Lung (tissue), 12 donors: ENCODE results near the gene ACAD11. TPM values are rescaled to one million over a fixed set of nuclear protein-coding genes. Genes with fewer than 3 reads are reported as not detected.
A peak's percentile ranks its signal among the peaks of the same experiment; 100 is the strongest.

Experiments
- ATAC-seq: fragments of 200-7000 bp; cut with Tn5 transposase; one replicate; pipeline ENCODE4 v1.9.1; 2020; ENCODE audit warnings: moderate number of reproducible peaks; ENCODE audit not compliant: insufficient read depth, low FRiP score
- DNase-seq, 3 donors: peaks; one replicate each; pipeline ENCODE4 v3.0.0-alpha.2; 2013 to 2017
- H3K27ac ChIP-seq, 2 donors: one replicate each; pipeline ENCODE4 v1.5.1; 2013; ENCODE audit warnings: mild to moderate bottlenecking in 2 of 2, moderate library complexity in 2 of 2, control low read depth in 1 of 2, inconsistent platforms in 1 of 2, low read depth in 1 of 2, low read length in 1 of 2
- H3K27me3 ChIP-seq, 3 donors: one replicate each; pipeline ENCODE4 v1.5.1; 2013; ENCODE audit warnings: low read length in 2 of 3; ENCODE audit not compliant: control insufficient read depth in 3 of 3, insufficient read depth in 3 of 3
- H3K36me3 ChIP-seq, 4 donors: one replicate each; pipeline ENCODE4 v1.5.1; 2013; ENCODE audit warnings: low read length in 4 of 4, mild to moderate bottlenecking in 1 of 4, moderate library complexity in 1 of 4; ENCODE audit not compliant: control insufficient read depth in 4 of 4, insufficient read depth in 4 of 4
- H3K4me1 ChIP-seq, 5 donors: one replicate each; pipeline ENCODE4 v1.5.1; 2013; ENCODE audit warnings: low read length in 5 of 5, mild to moderate bottlenecking in 2 of 5, moderate library complexity in 1 of 5; ENCODE audit not compliant: control insufficient read depth in 5 of 5, insufficient read depth in 5 of 5
- H3K4me3 ChIP-seq: one replicate; pipeline ENCODE4 v1.5.1; 2013; ENCODE audit warnings: mild to moderate bottlenecking, control low read depth, moderate library complexity
- H3K9ac ChIP-seq, 2 donors: one replicate each; pipeline ENCODE4 v1.5.1; 2013; ENCODE audit warnings: low read length in 2 of 2, control low read depth in 1 of 2; ENCODE audit not compliant: insufficient read depth in 1 of 2
- H3K9me3 ChIP-seq, 4 donors: one replicate each; pipeline ENCODE4 v1.5.1; 2013; ENCODE audit warnings: low read length in 3 of 4, mild to moderate bottlenecking in 1 of 4, moderate library complexity in 1 of 4; ENCODE audit not compliant: control insufficient read depth in 4 of 4, insufficient read depth in 3 of 4
- WGBS, 2 donors: extraction: QIAGEN DNeasy Blood & Tissue Kit; methylation state at CpG; one replicate each; pipeline ENCODE4 v1.1.7; 2013; 5-methylcytosine and 5-hydroxymethylcytosine counted together
- polyA plus RNA-seq, 2 donors: library from polyadenylated mRNA; stranded (reverse); fragments of 200-250 nt; gene quantifications; one replicate each; pipeline ENCODE4 v1.2.1, GENCODE V29; 2013
- total RNA-seq, 2 donors: library from RNA; depleted of rRNA in 1 of 2; stranded (reverse); fragments of >200 nt in 1 of 2; gene quantifications; one replicate each; pipeline ENCODE4 v1.2.1, GENCODE V29; 2014 to 2021
- TF ChIP-seq, protein P1 (sequence below): IDR thresholded peaks from 2 replicates; pipeline ENCODE4 v1.5.1; 2012; ENCODE audit warnings: mild to moderate bottlenecking; ENCODE audit errors: control extremely low read depth, extremely low read depth
- donor health status: control.
- donor health status: control.
- donor health status: Bipolar disorder and iron deficiency.
- donor health status: healthy.
- donor health status: DM: yes; HTN: yes; CAD: no.

The ACAD11 gene
- total and polyA plus RNA-seq, 4 donors, result 6.3 to 34.2 (median 16.0) TPM

DNA sequence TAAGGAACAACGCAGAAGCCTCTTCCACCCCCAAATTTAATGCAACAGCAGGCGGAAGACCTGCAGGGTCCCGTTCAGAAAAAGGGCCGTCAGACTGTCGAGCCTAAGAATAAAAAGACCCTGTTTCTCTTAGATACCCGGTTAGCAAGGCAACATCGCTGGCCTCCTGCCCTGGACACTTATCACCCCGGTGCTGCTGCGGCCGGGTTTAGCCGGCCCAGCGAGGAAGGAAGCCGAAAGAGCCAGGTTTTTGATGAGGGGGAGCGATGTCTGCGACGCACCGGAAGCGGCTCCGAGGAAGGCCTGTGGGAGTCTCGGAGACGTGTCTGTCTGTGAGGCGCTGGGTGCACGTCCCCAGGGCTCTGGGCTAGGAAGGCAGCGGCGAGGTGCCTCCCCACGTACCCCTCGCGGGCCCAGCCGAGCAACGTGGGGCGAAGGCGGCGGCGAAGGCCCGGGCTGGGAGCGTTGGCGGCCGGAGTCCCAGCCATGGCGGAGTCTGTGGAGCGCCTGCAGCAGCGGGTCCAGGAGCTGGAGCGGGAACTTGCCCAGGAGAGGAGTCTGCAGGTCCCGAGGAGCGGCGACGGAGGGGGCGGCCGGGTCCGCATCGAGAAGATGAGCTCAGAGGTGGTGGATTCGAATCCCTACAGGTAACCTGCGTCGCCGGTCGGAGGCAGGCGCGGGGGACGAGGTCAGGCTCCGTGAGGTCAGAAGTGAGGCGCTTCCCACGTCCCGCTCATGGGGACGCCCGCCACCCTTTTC lies 622 bp upstream of the ACAD11 start, which contains the start of gene UBA5:
TSS of gene UBA5 (plus strand) at position 278 of the 759 bp plus-strand sequence. CDS start at position 487, 209 bp downstream.
- 0 to 1% methylated on average over 64 of the region's 64 CpGs for WGBS, 2 donors

DNA sequence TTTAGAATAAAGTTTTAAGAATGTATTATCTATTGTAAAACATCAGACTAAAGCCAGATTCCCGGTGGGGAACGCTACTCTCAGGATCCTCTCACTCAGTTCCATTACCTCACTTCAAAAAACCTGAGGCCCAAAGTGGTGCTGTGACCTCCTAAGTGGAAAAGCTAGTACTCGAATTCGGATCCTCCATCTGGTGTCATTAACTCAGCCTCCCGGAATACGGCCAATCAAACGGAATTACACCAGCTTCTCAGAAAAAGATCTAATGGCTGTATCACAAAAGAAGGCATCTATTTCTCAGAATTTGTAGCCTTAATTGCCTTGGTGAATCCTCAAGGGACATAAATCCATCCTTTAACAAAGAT lies 627 bp downstream of the ACAD11 start:
- Histone ChIP-seq H3K9ac (peak overlapping the region; percentile 73 to 81), H3K9me3 (no peaks in the 10 kb centered on the region), H3K27ac (peak overlapping the region; percentile 93 to 99), H3K4me1 (peaks cover 0 to 25% (median 6%) of the 10 kb centered on the region in 5 donors), H3K4me3 (peak overlapping the region; percentile 89), H3K27me3 (no peaks in the 10 kb centered on the region), H3K36me3 (no peaks in the 10 kb centered on the region)
- ATAC-seq, result no peak
- DNase-seq, result peak in 1 of 3 donors; percentile 14
- 8 to 17% methylated on average over 7 of the region's 7 CpGs for WGBS, 2 donors
- TF ChIP-seq, protein P1, sequence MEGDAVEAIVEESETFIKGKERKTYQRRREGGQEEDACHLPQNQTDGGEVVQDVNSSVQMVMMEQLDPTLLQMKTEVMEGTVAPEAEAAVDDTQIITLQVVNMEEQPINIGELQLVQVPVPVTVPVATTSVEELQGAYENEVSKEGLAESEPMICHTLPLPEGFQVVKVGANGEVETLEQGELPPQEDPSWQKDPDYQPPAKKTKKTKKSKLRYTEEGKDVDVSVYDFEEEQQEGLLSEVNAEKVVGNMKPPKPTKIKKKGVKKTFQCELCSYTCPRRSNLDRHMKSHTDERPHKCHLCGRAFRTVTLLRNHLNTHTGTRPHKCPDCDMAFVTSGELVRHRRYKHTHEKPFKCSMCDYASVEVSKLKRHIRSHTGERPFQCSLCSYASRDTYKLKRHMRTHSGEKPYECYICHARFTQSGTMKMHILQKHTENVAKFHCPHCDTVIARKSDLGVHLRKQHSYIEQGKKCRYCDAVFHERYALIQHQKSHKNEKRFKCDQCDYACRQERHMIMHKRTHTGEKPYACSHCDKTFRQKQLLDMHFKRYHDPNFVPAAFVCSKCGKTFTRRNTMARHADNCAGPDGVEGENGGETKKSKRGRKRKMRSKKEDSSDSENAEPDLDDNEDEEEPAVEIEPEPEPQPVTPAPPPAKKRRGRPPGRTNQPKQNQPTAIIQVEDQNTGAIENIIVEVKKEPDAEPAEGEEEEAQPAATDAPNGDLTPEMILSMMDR, result no peak

More for the DNA sequence above, 622 bp upstream of the ACAD11 start, which contains the start of gene UBA5:
- Histone ChIP-seq H3K9me3 (no peaks in the 10 kb centered on the region), H3K36me3 (no peaks in the 10 kb centered on the region), H3K4me3 (peak within 1 kb of the TSS; percentile 89), H3K27ac (peak within 1 kb of the TSS; percentile 93 to 99), H3K9ac (peak within 1 kb of the TSS; percentile 73 to 81), H3K27me3 (no peaks in the 10 kb centered on the region), H3K4me1 (peaks cover 0 to 25% (median 5%) of the 10 kb centered on the region in 5 donors)
- ATAC-seq (peak; percentile 77), DNase-seq (peak; percentile 77 to 84 (median 83))
- TF ChIP-seq, protein P1, result no peak

DNA sequence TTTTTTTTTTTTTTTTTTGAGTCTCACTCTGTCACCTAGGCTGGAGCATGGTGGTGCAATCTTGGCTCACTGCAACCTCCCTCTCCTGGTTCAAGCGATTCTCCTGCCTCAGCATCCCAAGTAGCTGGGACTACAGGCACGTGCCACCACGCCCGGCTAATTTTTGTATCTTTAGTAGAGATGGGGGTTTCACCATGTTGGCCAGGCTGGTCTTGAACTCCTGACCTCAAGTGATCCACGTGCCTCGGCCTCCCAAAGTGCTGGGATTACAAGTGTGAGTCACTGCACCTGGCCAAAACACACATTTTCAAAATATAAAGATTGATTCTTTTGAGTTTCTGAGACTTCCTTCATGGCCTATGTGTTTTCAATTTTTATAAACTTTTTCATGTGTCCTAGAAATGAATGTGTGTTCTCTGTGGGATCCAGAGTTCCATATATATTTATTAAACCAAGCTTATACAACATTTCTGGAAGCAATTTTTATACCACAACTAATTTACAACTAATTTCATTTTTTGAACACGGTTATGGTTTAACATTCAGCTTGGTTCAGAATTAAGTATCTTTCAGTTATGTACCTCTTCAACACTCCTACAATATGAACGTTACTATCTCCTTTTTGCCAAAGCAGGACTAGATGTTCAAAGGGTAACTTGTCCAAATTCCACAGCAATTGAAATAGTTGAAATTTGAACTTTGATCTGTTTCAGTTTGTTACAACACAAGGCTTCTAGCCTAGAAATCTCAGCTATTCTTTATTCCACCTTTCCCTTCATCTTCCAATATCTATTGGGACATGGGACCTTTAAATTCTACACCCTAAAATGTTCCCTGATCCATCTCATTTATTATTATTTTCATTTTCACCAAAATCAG lies 1.5 kb downstream of the ACAD11 start:
- no peak overlapping the region for H3K27ac ChIP-seq
- H3K4me1 ChIP-seq, result peaks cover 0 to 25% (median 7%) of the 10 kb centered on the region in 5 donors
- ATAC-seq, result no peak
- H3K4me3 ChIP-seq, result no peak overlapping the region
- DNase-seq, result no peak
- H3K9me3 ChIP-seq, result no peaks in the 10 kb centered on the region
- WGBS, 2 donors, result 88 to 96% methylated on average over 8 of the region's 8 CpGs
- no peaks in the 10 kb centered on the region for H3K27me3 ChIP-seq
- TF ChIP-seq, protein P1, result no peak
- H3K9ac ChIP-seq, result no peak overlapping the region
- no peaks in the 10 kb centered on the region for H3K36me3 ChIP-seq
